Psoas muscle (tissue), 8 donors: Measurements from ENCODE around the gene PHB1. TPM values are rescaled to one million over a fixed set of nuclear protein-coding genes. Genes with fewer than 3 reads are reported as not detected.

Experiments used
- ATAC-seq, 4 donors: fragments of 200-7000 bp; cut with Tn5 transposase; one replicate each; pipeline ENCODE4 v1.9.1; 2020; ENCODE audit warnings: moderate library complexity in 3 of 4, mild to moderate bottlenecking in 2 of 4
- DNase-seq, 2 donors: peaks; one replicate each; pipeline ENCODE4 v3.0.0-alpha.2; 2020
- H3K27ac ChIP-seq: fragments of 200-600 bp; one replicate; pipeline ENCODE4 v1.8.0; 2022
- H3K27me3 ChIP-seq, 3 donors: fragments of 200-600 bp in 1 of 3; one replicate each; pipeline versions ENCODE4 v1.6.1 to v1.8.0; 2013 to 2022; ENCODE audit warnings: low read length in 2 of 3, mild to moderate bottlenecking in 2 of 3, moderate library complexity in 1 of 3; ENCODE audit not compliant: insufficient read depth in 3 of 3
- H3K36me3 ChIP-seq, 2 donors: fragments of 200-600 bp in 1 of 2; one replicate each; pipeline versions ENCODE4 v1.6.1 to v1.8.0; 2013 to 2022; ENCODE audit warnings: low read depth in 1 of 2, mild to moderate bottlenecking in 1 of 2, moderate library complexity in 1 of 2; ENCODE audit not compliant: insufficient read depth in 1 of 2
- H3K4me1 ChIP-seq: fragments of 200-600 bp; one replicate; pipeline ENCODE4 v1.8.0; 2022
- H3K4me3 ChIP-seq: fragments of 200-600 bp; one replicate; pipeline ENCODE4 v1.8.0; 2022; ENCODE audit warnings: mild to moderate bottlenecking
- H3K9me3 ChIP-seq: fragments of 200-600 bp; one replicate; pipeline ENCODE4 v1.8.0; 2022
- WGBS, 3 donors: extraction: QIAGEN DNeasy Blood & Tissue Kit; methylation state at CpG; one replicate each; pipeline versions ENCODE4 v1.1.6 to v1.1.7; 2013; 5-methylcytosine and 5-hydroxymethylcytosine counted together
- intact Hi-C, 2 donors: fragments of 100-400 bp; cut with DNase I; formaldehyde crosslinking; loops; one replicate each; pipeline versions ENCODE4 v1.11.0 to v1.14.2; 2022
- polyA plus RNA-seq, 3 donors: library from polyadenylated mRNA; stranded (reverse); fragments of 200-250 nt; gene quantifications; one replicate each; pipeline ENCODE4 v1.2.3, GENCODE V29; 2013
- total RNA-seq, 4 donors: library from RNA; stranded (reverse); fragmentation: NEBNext Ultra II Directional in 2 of 4; extraction: Animal tissue kit (Norgen Biotek cat#: 25700) in 2 of 4; gene quantifications; one replicate each; pipeline versions ENCODE4 v1.2.1 to v1.2.4, GENCODE V29; 2021 to 2023
- TF ChIP-seq, protein P1 (sequence below): fragments of 200-600 bp; IDR thresholded peaks from one replicate; pipeline ENCODE4 v1.8.0; 2022; ENCODE audit warnings: antibody characterized with exemption
- donor health status: healthy with polysubstance abuse.
- donor health status: DM: no; HTN: no; CAD: no; lungs with moderate emphysema.
- donor health status: Bipolar disorder and iron deficiency.
- donor health status: healthy.
- donor health status: DM: yes; HTN: yes; CAD: no.
- donor health status: DM: no; HTN: no; CAD: no.
- donor health status: DM: no; HTN: no; CAD: no.
- donor health status: DM: yes; HTN: yes; CAD: no.

PHB1 gene
- total and polyA plus RNA-seq, 7 donors = 134 to 364 (median 198) TPM

DNA sequence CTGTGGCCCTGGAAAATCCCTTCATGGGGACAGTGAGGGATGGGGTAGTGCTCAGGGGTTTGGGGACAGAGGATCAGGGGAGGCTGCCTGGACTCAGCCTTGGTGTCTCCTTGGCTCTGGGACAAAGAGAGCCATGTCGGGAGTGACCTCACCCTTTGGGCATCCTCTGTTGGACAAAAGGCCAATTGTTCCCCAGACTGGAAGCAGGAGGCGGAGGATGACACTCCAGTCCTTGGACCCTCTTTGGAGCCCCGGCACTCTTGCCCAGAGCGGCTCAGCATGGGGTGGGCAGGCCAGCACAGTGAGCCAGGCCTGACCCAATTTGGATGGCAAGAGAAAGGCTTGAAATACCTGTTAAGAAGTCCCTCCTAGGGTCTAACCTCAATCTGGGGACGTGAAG, 39.4 kb upstream of the PHB1 start:
- ATAC-seq (no peak), DNase-seq (no peak)
- intact Hi-C loops = no loop called here
- Histone ChIP-seq H3K27me3 (peaks cover 0 to 7% (median 2%) of the 10 kb centered on the region in 3 donors), H3K27ac (no peak overlapping the region), H3K4me3 (no peak overlapping the region), H3K9me3 (no peaks in the 10 kb centered on the region), H3K36me3 (no peaks in the 10 kb centered on the region), H3K4me1 (no peaks in the 10 kb centered on the region)
- TF ChIP-seq, protein P1, sequence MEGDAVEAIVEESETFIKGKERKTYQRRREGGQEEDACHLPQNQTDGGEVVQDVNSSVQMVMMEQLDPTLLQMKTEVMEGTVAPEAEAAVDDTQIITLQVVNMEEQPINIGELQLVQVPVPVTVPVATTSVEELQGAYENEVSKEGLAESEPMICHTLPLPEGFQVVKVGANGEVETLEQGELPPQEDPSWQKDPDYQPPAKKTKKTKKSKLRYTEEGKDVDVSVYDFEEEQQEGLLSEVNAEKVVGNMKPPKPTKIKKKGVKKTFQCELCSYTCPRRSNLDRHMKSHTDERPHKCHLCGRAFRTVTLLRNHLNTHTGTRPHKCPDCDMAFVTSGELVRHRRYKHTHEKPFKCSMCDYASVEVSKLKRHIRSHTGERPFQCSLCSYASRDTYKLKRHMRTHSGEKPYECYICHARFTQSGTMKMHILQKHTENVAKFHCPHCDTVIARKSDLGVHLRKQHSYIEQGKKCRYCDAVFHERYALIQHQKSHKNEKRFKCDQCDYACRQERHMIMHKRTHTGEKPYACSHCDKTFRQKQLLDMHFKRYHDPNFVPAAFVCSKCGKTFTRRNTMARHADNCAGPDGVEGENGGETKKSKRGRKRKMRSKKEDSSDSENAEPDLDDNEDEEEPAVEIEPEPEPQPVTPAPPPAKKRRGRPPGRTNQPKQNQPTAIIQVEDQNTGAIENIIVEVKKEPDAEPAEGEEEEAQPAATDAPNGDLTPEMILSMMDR = no peak
- 46 to 56% (median 48%) methylated on average over 5 of the region's 5 CpGs for WGBS, 3 donors

DNA sequence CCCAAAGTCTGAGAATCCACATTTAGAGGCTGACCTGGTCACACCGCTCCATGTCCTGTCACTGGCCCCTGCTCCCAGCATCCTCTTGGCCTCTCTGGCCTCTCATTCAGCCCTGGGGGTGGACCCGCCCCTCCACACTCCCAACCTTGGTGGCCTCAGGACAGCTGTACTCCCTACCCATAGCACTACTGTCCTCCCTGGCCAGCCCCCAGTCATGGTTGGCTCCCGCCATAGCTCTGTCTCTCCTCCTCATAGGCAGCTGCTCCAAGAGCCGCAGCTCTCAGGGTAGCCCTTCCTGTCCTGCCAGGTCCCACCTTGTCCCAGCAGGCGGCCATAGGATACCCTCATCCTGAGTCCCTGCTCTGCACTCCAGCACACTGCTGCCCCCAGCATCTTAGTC, 38.0 kb upstream of the PHB1 start:
- Histone ChIP-seq H3K9me3 (no peaks in the 10 kb centered on the region), H3K4me3 (no peak overlapping the region), H3K27ac (no peak overlapping the region), H3K36me3 (no peaks in the 10 kb centered on the region), H3K4me1 (no peaks in the 10 kb centered on the region), H3K27me3 (peaks cover 0 to 5% (median 2%) of the 10 kb centered on the region in 3 donors)
- 66 to 81% (median 67%) methylated on average over 5 of the region's 5 CpGs for WGBS, 3 donors
- intact Hi-C loops = no loop called here
- DNase-seq = no peak
- TF ChIP-seq, protein P1 = no peak
- no peak for ATAC-seq

DNA sequence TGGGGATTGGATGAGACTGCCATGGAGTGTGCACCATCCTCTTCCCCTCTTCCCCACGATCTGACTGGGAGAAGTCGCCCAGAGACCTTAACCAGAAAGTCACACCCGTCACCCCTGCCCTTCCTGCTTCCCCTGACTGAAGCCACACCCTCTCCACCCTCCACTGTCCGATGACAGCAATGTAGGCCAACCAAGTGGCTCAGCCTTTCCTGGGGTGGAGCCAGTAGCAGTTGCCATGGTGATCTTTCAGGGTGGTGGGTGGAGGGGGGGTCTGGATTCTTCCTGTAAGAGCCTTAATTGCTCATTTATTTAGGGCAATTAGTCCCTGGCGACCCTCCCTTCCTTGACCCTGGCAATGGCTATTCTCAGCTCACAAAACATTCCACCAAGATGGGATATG, 37.5 kb upstream of the PHB1 start:
- DNase-seq (no peak), ATAC-seq (no peak)
- 41 to 64% (median 55%) methylated on average over 5 of the region's 5 CpGs for WGBS, 3 donors
- no peak overlapping the region for H3K27ac ChIP-seq
- H3K4me1 ChIP-seq = no peaks in the 10 kb centered on the region
- TF ChIP-seq, protein P1 = no peak
- H3K36me3 ChIP-seq = no peaks in the 10 kb centered on the region
- H3K9me3 ChIP-seq = no peaks in the 10 kb centered on the region
- H3K4me3 ChIP-seq = no peak overlapping the region
- intact Hi-C loops = no loop called here
- H3K27me3 ChIP-seq = peaks cover 0 to 5% (median 2%) of the 10 kb centered on the region in 3 donors

DNA sequence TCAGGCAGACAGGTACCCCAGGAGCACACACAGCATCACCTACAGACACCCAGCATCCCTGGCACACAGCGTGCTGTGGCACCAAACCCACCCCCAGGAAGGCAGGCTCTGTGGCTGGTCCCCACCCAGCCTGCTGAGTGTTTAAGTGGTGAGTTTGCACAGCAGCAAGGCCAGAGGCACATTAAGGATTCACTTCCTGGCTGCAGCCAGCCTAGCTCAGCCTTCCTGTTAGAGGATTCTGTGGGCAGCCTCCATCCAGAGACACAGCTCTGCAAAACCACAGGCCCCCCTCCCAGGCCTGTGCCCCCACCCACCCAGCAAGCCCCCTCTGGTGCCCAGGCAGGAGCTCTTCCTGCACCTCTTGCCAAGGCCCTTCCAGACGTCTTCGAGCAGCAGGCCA, 36.1 kb upstream of the PHB1 start:
- ATAC-seq (no peak), DNase-seq (no peak)
- TF ChIP-seq, protein P1 = no peak
- Histone ChIP-seq H3K27me3 (no peaks in the 10 kb centered on the region), H3K27ac (no peak overlapping the region), H3K4me3 (no peak overlapping the region), H3K9me3 (no peaks in the 10 kb centered on the region), H3K4me1 (no peaks in the 10 kb centered on the region), H3K36me3 (no peaks in the 10 kb centered on the region)
- intact Hi-C loops = no loop called here
- WGBS, 3 donors = 74 to 90% (median 76%) methylated on average over 3 of the region's 3 CpGs

DNA sequence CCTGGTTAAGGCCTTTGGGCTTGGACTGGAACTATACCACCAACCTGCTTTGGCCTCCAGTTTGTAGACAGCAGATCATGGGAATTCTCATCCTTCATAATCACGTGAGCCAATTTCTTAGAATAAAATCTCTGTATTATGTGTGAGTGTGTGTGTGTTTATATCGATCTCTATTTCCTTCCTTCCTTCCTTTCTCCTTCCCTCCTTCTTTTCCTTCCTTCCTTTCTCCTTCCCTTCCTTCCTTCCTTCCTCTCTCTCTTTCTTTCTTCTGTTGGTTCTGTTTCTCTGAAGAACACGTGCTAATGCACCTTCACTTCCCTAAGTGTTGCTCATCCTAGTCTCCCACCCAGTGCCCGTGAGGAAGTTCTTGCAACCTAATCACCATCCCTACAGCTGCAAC, 35.5 kb upstream of the PHB1 start:
- ATAC-seq (no peak), DNase-seq (no peak)
- no peaks in the 10 kb centered on the region for H3K9me3 ChIP-seq
- H3K36me3 ChIP-seq = no peaks in the 10 kb centered on the region
- no peaks in the 10 kb centered on the region for H3K4me1 ChIP-seq
- H3K27me3 ChIP-seq = no peaks in the 10 kb centered on the region
- TF ChIP-seq, protein P1 = no peak
- no peak overlapping the region for H3K4me3 ChIP-seq
- no peak overlapping the region for H3K27ac ChIP-seq
- intact Hi-C loops = no loop called here
- 66 to 83% (median 74%) methylated on average over 4 of the region's 4 CpGs for WGBS, 3 donors
